GM12878 (cell line): ENCODE data around the gene PARD6B. TPM values are rescaled to one million over a fixed set of nuclear protein-coding genes. Genes with fewer than 3 reads are reported as not detected.
"Not testable (repeated sequence)": the region's sequence is repeated elsewhere in the genome, so short reads cannot be mapped to it uniquely, and the experiment has no call there.

Source experiments
- ATAC-seq: fragments of 200-7000 bp; cut with Tn5 transposase; 3 replicates; pipeline ENCODE4 v1.9.1; 2020; ENCODE audit warnings: mild to moderate bottlenecking, moderate library complexity
- BruUV-seq: library from RNA; stranded (reverse); fragments of 400-500 nt; replicated peaks from 2 replicates; lab custom pipeline; 2021; lab: Mats Ljungman, UMichigan
- CTCF ChIA-PET: fragments of 300-600 bp; sonication (Branson Sonifier 250); formaldehyde crosslinking; extraction: SDS; loops from one replicate; lab custom pipeline; 2021; ENCODE audit warnings: inconsistent platforms; lab: Yijun Ruan, JAX
- POLR2A ChIA-PET: fragments of 350-600 bp; formaldehyde crosslinking; extraction: SDS; loops from one replicate; lab custom pipeline; 2021; ENCODE audit warnings: inconsistent platforms; lab: Charles Lee
- RAD21 ChIA-PET: fragments of 300-600 bp; sonication (Branson Sonifier 250); formaldehyde crosslinking; loops from one replicate; lab custom pipeline; 2023; ENCODE audit warnings: antibody characterized with exemption; ENCODE audit not compliant: unreplicated experiment; lab: Charles Lee
- SMC1A ChIA-PET: fragments of 300-600 bp; sonication (Branson Sonifier 250); formaldehyde crosslinking; loops from one replicate; lab custom pipeline; 2023; ENCODE audit not compliant: unreplicated experiment, uncharacterized antibody; lab: Charles Lee
- DNase-seq: peaks from one replicate; pipeline ENCODE4 v3.0.0-alpha.2; 2011; ENCODE audit warnings: low read depth, low spot score
- FAIRE-seq: peaks from 3 replicates; lab custom pipeline; 2011; peaks lifted over from hg19 to GRCh38; lab: Jason Lieb, UNC
- H2AFZ ChIP-seq: 2 replicates; pipeline ENCODE4 v1.6.0; 2011; ENCODE audit warnings: low read depth, low read length, control low read depth; ENCODE audit not compliant: control insufficient read depth
- H3K27ac ChIP-seq: 2 replicates; pipeline ENCODE4 v1.5.1; 2011; ENCODE audit warnings: control low read depth; ENCODE audit not compliant: control insufficient read depth, insufficient read depth
- H3K27me3 ChIP-seq, 2 experiments: replicated peaks in 1 of 2; 2 replicates each; pipeline versions ENCODE4 v1.6.0 to v1.6.1; 2011; ENCODE audit warnings: low read length in 1 of 2; ENCODE audit not compliant: control insufficient read depth in 2 of 2, insufficient read depth in 2 of 2
- H3K36me3 ChIP-seq, 2 experiments: 2 replicates each; pipeline ENCODE4 v1.5.1; 2011; ENCODE audit warnings: low read length in 1 of 2; ENCODE audit not compliant: control insufficient read depth in 2 of 2, insufficient read depth in 2 of 2
- H3K4me1 ChIP-seq: 2 replicates; pipeline ENCODE4 v1.6.1; 2011; ENCODE audit warnings: mild to moderate bottlenecking, low read length, moderate library complexity, mixed read lengths; ENCODE audit not compliant: control insufficient read depth, insufficient read depth
- H3K4me2 ChIP-seq: 2 replicates; pipeline ENCODE4 v1.6.0; 2011; ENCODE audit warnings: control low read depth; ENCODE audit not compliant: control insufficient read depth, insufficient read depth
- H3K4me3 ChIP-seq: fragments of 200-600 bp; sonication (generic); 2 replicates; pipeline ENCODE4 v1.5.1; 2016
- H3K79me2 ChIP-seq: 2 replicates; pipeline ENCODE4 v1.6.0; 2011; ENCODE audit warnings: low read length; ENCODE audit not compliant: control insufficient read depth, insufficient read depth
- H3K9ac ChIP-seq: 2 replicates; pipeline ENCODE4 v1.8.0; 2011; ENCODE audit warnings: low read length, control low read depth, mixed read lengths; ENCODE audit not compliant: control insufficient read depth, insufficient read depth
- H3K9me3 ChIP-seq: replicated peaks from 3 replicates; pipeline ENCODE4 v1.5.1; 2011; ENCODE audit warnings: mild to moderate bottlenecking, low read length; ENCODE audit not compliant: control insufficient read depth, insufficient read depth
- H4K20me1 ChIP-seq: 2 replicates; pipeline ENCODE4 v1.6.0; 2011; ENCODE audit not compliant: control insufficient read depth, insufficient read depth
- CTCF ChIP-seq, 3 experiments: IDR thresholded peaks in 2 of 3; conservative IDR thresholded peaks in 1 of 3; 2 replicates each; pipeline ENCODE4 v1.5.1; 2011; ENCODE audit warnings: low read depth in 3 of 3, low read length in 3 of 3, mild to moderate bottlenecking in 3 of 3, control low read depth in 2 of 3, moderate library complexity in 2 of 3, inconsistent platforms in 1 of 3, mixed read lengths in 1 of 3; ENCODE audit not compliant: control insufficient read depth in 2 of 3, insufficient read depth in 1 of 3; ENCODE audit errors: extremely low read depth in 1 of 3
- RAD21 ChIP-seq: IDR thresholded peaks from 2 replicates; pipeline ENCODE4 v1.6.1; 2011; ENCODE audit warnings: mild to moderate bottlenecking, low read depth, low read length, moderate library complexity; ENCODE audit not compliant: insufficient read depth
- ZNF217 ChIP-seq: fragments of 450-650 bp; IDR thresholded peaks from 2 replicates; pipeline ENCODE4 v1.6.1; 2017; ENCODE audit warnings: antibody characterized with exemption, mild to moderate bottlenecking
- ZNF384 ChIP-seq: IDR thresholded peaks from 2 replicates; pipeline ENCODE4 v1.6.1; 2012; ENCODE audit warnings: low read depth, mild to moderate bottlenecking, low read length, improper control_type of control experiment, borderline replicate concordance
- WGBS: methylation state at CpG from one replicate; pipeline ENCODE4 v1.1.6; 2016; ENCODE audit warnings: low lambda C conversion rate; ENCODE audit not compliant: insufficient replicate concordance, insufficient coverage; ENCODE audit errors: missing lambda C conversion rate; 5-methylcytosine and 5-hydroxymethylcytosine counted together
- in situ Hi-C: fragments of 300-500 bp; cut with MboI; formaldehyde crosslinking; loops from 9 replicates; pipeline ENCODE4 v1.14.3; 2018; ENCODE audit warnings: mixed read lengths
- intact Hi-C: fragments of 100-400 bp; cut with micrococcal nuclease; formaldehyde crosslinking; loops from one replicate; pipeline ENCODE4 v1.14.2; 2022; ENCODE audit not compliant: unreplicated experiment
- polyA plus RNA-seq, 11 experiments: library from polyadenylated mRNA; depleted of rRNA in 4 of 11; unstranded in 6 of 11; stranded (reverse) in 5 of 11; fragments of >200 nt; fragmentation: Nextera tagmentation in 4 of 11; fragmentation: Illumina TruSeq in 1 of 11; extraction: Ambion mirVana in 4 of 11; extraction: Trizol in 1 of 11; gene quantifications; 1 replicate in 1 of 11; 2 replicates in 10 of 11; pipeline versions ENCODE4 v1.2.1 to v1.2.3, GENCODE V29; 2011 to 2016; ENCODE audit warnings: inconsistent platforms in 2 of 11, missing spikeins in 2 of 11, low read depth in 1 of 11
- total RNA-seq, 4 experiments: library from RNA; depleted of rRNA in 3 of 4; stranded (reverse); fragments of >200 nt in 3 of 4; fragmentation: Illumina TruSeq in 1 of 4; extraction: Trizol in 1 of 4; gene quantifications; 2 replicates each; pipeline versions ENCODE4 v1.2.1 to v1.2.3, GENCODE V29; 2013 to 2021

PARD6B gene
- total and polyA plus RNA-seq, 10 of the 15 experiments (the other 5 are each of a cell fraction or from before 2014, with no cell fraction given) = 0.57 to 4.7 (median 2.0) TPM

DNA sequence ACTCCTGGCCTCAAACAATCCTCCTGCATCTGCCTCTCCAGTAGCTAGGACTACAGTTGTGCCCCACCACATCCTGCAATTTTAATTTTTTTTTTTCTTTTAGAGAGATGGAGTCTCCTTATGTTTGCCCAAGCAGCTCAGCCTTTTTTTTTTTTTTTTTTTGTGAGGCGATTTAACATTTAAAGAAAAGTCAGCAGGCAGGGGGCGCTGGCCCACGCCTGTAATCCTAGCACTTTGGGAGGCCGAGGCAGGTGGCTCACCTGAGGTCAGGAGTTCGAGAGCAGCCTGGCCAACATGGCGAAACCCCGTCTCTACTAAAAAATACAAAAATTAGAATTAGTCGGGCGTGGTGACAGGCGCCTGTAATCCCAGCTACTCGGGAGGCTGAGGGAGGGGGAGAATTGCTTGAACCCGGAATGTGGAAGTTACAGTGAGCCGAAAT, 62.2 kb downstream of the PARD6B start:
- CTCF ChIA-PET = interaction anchor here (0.7 to 13.7 kb wide), 24 partner anchors 9 to 514 kb away, joined by 3 to 336 read pairs (median 12); partner anchors contain the start of genes ADNP, DPM1 and MOCS3
- FAIRE-seq, H3K9ac ChIP-seq, H3K27me3 ChIP-seq, H3K4me2 ChIP-seq, H3K9me3 ChIP-seq, H4K20me1 ChIP-seq, H2AFZ ChIP-seq, H3K36me3 ChIP-seq, DNase-seq, H3K27ac ChIP-seq, ATAC-seq, BruUV-seq, H3K4me3 ChIP-seq: not testable (repeated sequence)
- intact Hi-C loops = loop anchor here (1.0 to 5.0 kb wide), 7 partner anchors 17 to 514 kb away; no protein-coding TSS in a partner anchor
- RAD21 ChIA-PET = interaction anchor here (0.6 to 7.7 kb wide), 14 partner anchors 21 to 513 kb away, joined by 3 to 141 read pairs (median 10); partner anchors contain the start of genes ADNP, DPM1 and MOCS3
- POLR2A ChIA-PET = interaction anchor here (0.6 to 4.0 kb wide), 7 partner anchors 43 to 164 kb away, joined by 3 to 67 read pairs (median 7); partner anchors contain the start of gene ADNP
- 25% methylated on average over 12 of the region's 13 CpGs for WGBS
- peaks cover 30% of the 10 kb centered on the region for H3K79me2 ChIP-seq
- in situ Hi-C loops = loop anchor here (5.0 kb wide), 1 partner anchor 514 kb away; no protein-coding TSS in a partner anchor
- TF ChIP-seq ZNF217 (peak; percentile 75; the same call in 1 of the 2 replicates), CTCF (IDR thresholded peaks at IDR 0.05 in 2 of 3, conservative IDR thresholded peaks at IDR 0.05 in 1 of 3; ENCODE audit: control insufficient read depth in 2 of 3, extremely low read depth in 1 of 3, insufficient read depth in 1 of 3, low read depth in 3 of 3, low read length in 3 of 3) (peak; percentile 32 to 40 (median 32); a peak in 5 of 6 replicates), RAD21 (peak; percentile 36; the same call in 1 of the 2 replicates), ZNF384 (peak; percentile 81)
- SMC1A ChIA-PET = interaction anchor here (0.7 to 8.7 kb wide), 10 partner anchors 22 to 532 kb away, joined by 3 to 119 read pairs (median 8); partner anchors contain the start of genes ADNP, DPM1 and MOCS3
- peaks cover 18% of the 10 kb centered on the region for H3K4me1 ChIP-seq
